Measurements from ENCODE around the gene KCNQ1OT1. TPM values are rescaled to one million over a fixed set of nuclear protein-coding genes. Genes with fewer than 3 reads are reported as not detected.

The KCNQ1OT1 gene
- total RNA-seq, 3 donors from 2014 or later: 0.18 to 0.20 (median 0.19) TPM

DNA sequence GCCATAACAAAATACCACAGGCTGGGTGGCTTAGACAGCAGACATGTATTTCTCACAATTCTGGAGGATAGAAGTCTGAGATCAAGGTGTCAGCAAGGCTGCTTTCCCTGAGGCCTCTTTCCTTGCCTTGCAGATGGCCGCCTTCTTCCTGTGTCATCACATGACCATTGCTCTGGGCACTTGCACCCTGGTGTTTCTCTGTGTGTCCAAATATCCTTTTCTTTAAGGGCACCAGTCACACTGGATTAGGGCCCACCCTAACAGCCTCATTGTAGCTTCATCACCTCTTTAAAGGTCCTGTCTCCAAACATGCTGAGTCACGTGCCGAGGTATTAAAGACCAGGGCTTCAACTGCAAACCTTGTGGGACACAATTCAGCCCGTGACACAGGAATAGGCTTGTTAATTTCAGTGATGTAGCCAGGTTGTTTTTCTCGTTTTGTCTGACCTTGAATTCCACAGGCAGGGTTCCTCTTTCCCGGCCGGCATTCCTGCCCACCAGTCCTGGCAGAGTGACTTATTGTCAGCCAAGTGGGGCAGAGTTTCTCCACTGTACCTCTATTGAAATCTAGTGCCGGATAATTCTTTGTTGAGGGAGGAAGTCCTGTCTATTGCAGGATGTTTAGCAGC is 100.1 kb downstream of the KCNQ1OT1 start:
- DNase-seq (no peak), ATAC-seq (no peak)
- Mint-ChIP-seq H3K36me3 (ENCODE audit: insufficient read depth) (peaks cover 19% of the 10 kb centered on the region), H3K4me3 (no peak overlapping the region), H3K27me3 (ENCODE audit: low read depth) (no peaks in the 10 kb centered on the region), H3K9me3 (peaks cover 13% of the 10 kb centered on the region), H3K4me1 (ENCODE audit: low read depth) (no peaks in the 10 kb centered on the region)

DNA sequence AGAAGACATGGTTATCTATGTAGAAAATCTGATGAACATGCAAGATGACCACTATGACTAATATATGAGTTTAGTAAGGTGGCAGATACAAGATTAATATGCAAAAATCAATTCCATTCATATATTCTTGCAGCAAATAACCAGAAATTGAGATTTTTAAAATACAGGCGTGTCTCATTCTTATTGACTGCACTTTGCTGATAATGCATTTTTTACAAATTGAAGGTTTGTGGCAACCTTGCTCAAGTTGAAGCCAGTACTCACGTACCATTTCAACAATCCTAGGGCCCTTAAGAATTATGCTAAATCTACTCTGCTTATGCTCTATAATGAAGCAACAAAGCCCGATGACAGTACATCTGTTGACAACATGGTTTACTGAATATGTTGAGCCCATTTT is 104.6 kb downstream of the KCNQ1OT1 start:
- H3K4me1 Mint-ChIP-seq (ENCODE audit: low read depth): no peaks in the 10 kb centered on the region
- no peak for ATAC-seq
- peaks cover 33% of the 10 kb centered on the region for H3K36me3 Mint-ChIP-seq (ENCODE audit: insufficient read depth)
- H3K27me3 Mint-ChIP-seq (ENCODE audit: low read depth): no peaks in the 10 kb centered on the region
- peaks cover 21% of the 10 kb centered on the region for H3K9me3 Mint-ChIP-seq
- no peak for DNase-seq
- no peak overlapping the region for H3K4me3 Mint-ChIP-seq

DNA sequence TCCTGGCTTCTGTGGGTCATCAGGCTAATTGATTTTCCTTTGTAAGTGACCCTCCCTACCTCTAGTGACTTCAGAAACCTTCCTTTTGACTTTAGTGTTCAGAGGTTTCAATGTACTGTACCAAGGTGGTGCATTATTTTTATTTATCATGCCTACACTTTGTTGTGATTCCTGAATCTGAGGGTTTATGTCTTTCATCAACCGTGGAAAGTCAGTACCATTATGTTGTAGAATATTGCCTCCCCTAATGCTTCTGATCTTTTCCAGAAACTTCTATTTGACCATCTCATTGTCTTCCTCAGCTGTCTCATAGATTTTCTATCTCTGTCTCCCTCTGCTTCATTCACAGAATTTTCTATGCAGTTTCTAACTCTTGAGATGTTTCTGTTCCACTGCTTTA is 105.5 kb downstream of the KCNQ1OT1 start:
- H3K27me3 Mint-ChIP-seq (ENCODE audit: low read depth): no peaks in the 10 kb centered on the region
- DNase-seq (no peak), ATAC-seq (no peak)
- H3K4me3 Mint-ChIP-seq: no peak overlapping the region
- H3K9me3 Mint-ChIP-seq: peaks cover 21% of the 10 kb centered on the region
- H3K4me1 Mint-ChIP-seq (ENCODE audit: low read depth): no peaks in the 10 kb centered on the region
- H3K36me3 Mint-ChIP-seq (ENCODE audit: insufficient read depth): peaks cover 31% of the 10 kb centered on the region

DNA sequence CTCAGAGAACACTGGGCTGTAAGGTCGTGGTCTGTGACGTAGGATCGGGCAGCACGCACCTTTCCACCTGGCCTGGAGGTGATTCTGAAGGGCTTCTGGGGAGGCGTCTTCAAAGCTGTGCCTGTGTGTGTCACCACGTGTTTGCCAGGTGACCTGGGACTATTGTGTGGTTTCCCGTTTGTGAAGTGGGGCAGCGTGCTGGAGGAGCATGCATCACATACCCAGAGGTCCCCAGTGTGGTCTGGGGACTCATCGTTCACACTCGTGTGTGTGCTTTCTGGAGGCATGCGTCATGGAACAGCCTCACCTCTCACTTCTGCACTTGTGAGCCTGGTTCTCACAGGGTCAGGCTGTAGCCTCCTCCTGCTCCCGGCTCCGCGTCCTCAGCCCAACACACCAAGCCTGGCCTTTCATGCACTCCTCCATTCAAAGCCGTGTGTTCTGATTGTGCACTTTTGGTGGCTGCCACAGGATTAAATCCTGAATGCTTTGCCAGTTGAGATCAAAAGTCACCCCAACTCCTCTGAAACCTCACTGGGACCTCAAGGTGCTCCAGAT is 106.3 kb downstream of the KCNQ1OT1 start:
- no peaks in the 10 kb centered on the region for H3K27me3 Mint-ChIP-seq (ENCODE audit: low read depth)
- DNase-seq (no peak), ATAC-seq (no peak)
- H3K36me3 Mint-ChIP-seq (ENCODE audit: insufficient read depth): peaks cover 31% of the 10 kb centered on the region
- H3K4me3 Mint-ChIP-seq: no peak overlapping the region
- H3K9me3 Mint-ChIP-seq: peaks cover 21% of the 10 kb centered on the region
- H3K4me1 Mint-ChIP-seq (ENCODE audit: low read depth): no peaks in the 10 kb centered on the region

DNA sequence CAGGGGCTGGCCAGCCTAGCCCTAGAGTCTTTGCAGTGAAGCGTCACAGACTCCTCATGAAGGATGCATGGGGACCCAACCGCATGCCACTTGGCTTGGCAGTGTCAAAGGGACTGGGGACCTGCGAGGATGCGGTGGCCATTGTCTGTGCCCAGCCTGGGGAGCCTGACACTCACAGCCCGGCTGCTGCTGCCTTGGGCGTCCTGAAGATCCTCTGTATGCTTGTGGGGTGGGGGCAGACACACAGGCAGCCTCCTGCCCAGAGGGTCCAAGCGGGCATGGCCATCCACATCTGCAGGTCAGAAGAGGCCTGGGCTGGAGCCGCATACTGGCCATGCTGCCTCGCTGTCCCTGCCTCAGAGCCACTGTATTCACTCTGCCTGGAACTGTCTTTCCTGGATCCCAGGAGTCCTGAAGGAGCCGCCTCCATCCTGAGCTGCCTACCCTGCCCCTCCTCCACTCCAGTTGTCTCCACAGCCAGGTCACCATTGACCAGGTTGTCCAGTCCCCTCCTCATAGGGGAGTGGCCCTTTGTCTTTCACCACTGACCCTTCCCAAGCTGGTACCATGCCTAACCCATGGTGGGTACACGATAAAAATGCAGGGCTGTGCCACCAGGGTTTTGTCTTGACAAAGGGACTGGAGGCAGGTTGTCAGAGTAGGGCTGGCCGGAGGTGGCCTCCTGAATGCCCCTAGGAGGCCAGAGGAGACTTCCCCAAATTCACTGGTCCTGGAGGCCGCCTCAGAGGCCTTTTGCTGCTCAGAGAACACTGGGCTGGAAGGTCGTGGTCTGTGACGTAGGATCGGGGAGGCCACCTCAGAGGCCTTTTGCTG is 107.0 kb downstream of the KCNQ1OT1 start:
- DNase-seq: no peak
- no peaks in the 10 kb centered on the region for H3K4me1 Mint-ChIP-seq (ENCODE audit: low read depth)
- peaks cover 29% of the 10 kb centered on the region for H3K36me3 Mint-ChIP-seq (ENCODE audit: insufficient read depth)
- H3K9me3 Mint-ChIP-seq: peaks cover 18% of the 10 kb centered on the region
- H3K4me3 Mint-ChIP-seq: no peak overlapping the region
- ATAC-seq: no peak
- H3K27me3 Mint-ChIP-seq (ENCODE audit: low read depth): no peaks in the 10 kb centered on the region

DNA sequence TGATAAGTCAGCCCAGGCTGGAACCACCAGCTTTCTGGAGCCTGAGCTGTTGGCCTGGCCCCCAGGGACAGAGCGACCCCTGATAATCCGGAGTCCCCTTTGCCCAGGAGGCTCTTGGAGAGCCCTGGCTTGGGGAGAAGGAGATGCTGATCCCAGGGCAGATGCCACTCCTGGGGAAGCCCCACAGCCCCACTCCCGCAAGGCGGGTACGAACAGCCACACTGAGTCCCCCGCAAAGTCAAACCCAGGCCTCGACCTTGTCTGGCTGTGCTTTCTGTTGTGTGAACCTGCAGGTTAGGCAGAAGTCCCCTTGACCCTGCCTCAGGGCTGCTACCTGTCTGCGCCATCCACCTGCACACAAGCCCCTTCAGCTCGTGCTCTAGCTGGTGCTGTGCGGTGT is 108.0 kb downstream of the KCNQ1OT1 start:
- H3K4me1 Mint-ChIP-seq (ENCODE audit: low read depth): no peaks in the 10 kb centered on the region
- no peak overlapping the region for H3K4me3 Mint-ChIP-seq
- ATAC-seq (no peak), DNase-seq (no peak)
- H3K27me3 Mint-ChIP-seq (ENCODE audit: low read depth): no peaks in the 10 kb centered on the region
- H3K36me3 Mint-ChIP-seq (ENCODE audit: insufficient read depth): peaks cover 24% of the 10 kb centered on the region
- H3K9me3 Mint-ChIP-seq: peaks cover 12% of the 10 kb centered on the region

DNA sequence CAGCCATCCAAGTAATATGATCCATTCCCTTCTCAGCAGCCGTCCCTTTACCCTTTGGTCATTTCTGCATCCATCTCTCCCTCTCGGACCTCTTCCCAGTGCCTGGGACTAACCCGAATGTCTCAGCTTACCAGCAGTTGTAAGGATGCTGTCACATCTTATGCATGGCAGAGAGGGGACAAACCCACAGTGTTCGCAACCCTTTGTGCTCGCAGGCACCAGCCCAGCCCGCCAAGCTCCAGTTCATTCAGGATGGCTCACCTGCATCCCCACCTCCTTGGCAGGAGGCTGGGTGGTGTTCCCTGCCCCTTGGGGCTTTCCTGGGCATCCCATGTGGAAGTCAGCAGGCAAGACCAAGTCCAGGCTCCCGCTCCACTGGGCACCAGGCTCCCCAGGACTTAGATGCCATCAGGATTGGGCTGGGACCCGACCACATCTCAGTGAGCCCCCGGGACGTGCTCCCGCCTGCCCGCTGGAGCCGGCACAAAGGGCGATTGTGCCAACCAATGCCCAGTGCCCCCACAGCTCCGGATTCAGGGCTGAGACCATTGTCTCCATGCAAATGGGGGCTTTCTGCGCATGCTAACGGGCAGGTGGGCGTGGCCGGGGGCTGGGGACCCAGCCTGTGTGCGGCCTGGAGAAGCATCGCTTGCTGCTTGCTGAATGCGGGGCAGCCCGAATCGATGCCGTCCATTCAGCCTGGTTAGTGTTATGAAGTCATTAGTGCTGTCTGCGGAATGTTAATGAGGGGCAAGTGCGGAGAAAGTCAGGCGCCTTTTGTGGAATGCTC is 108.6 kb downstream of the KCNQ1OT1 start:
- Mint-ChIP-seq H3K9me3 (peaks cover 8% of the 10 kb centered on the region), H3K4me1 (ENCODE audit: low read depth) (no peaks in the 10 kb centered on the region), H3K36me3 (ENCODE audit: insufficient read depth) (peaks cover 22% of the 10 kb centered on the region), H3K4me3 (no peak overlapping the region), H3K27me3 (ENCODE audit: low read depth) (no peaks in the 10 kb centered on the region)
- ATAC-seq (no peak), DNase-seq (no peak)

DNA sequence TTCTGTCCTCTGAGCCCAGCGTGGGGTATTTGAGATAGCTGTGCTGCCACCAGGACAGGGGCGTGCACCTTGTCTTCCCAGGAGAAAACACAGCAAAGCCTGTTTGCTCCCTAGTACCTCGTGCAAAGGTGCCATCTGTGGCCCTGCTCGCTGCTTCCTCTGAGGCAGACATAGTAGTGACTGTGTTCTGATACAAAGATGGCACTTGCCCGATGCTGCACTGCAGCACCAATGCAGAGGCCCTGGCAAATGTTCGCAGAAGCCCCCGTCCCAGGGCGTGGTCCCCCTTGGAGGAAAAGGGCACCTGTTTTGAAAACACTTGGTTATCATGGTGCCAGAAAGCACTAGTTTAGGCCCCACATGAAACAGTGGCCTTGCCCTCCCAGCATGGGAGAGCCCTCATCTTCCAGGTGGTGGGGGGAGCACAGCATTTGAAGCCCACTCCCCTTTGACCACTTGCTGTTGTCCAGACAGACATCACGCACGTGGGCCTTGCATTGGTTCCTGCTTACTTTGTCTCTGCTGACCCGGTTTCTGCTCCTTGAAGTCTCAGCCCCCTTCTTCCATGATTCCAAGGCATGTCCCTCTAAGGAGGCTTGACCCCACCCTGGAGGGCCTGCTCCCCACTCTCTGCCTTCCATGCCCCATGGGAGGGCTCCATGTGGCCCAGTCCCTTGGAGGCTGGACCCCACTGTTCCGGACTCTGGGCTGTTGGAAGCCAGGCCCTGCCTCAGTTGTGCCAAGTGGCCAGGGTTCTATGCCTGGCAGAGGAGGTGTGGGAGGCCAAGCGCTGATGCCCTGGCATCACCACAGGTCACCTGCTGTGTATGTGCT is 109.4 kb downstream of the KCNQ1OT1 start:
- H3K4me1 Mint-ChIP-seq (ENCODE audit: low read depth): no peaks in the 10 kb centered on the region
- DNase-seq: no peak
- no peak for ATAC-seq
- no peaks in the 10 kb centered on the region for H3K27me3 Mint-ChIP-seq (ENCODE audit: low read depth)
- H3K9me3 Mint-ChIP-seq: peaks cover 8% of the 10 kb centered on the region
- no peak overlapping the region for H3K4me3 Mint-ChIP-seq
- H3K36me3 Mint-ChIP-seq (ENCODE audit: insufficient read depth): peaks cover 19% of the 10 kb centered on the region

DNA sequence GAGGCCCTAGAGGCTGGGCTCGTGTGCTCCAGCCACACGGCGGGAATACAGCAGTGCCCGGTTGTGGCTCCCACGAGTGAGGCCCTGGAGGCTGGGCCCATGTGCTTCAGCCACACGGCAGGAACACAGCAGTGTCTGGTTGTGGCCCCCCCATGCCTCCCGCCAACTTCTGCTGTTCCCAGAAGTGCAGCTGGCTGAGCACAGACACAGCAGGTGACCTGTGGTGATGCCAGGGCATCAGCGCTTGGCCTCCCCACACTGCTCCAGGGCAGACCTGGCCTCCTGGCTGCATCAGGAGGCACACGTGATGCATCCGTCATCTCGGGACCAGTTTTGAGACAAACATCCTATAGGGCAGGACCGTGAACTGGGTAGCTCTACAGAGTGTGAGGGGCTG is 110.3 kb downstream of the KCNQ1OT1 start:
- no peak for ATAC-seq
- no peaks in the 10 kb centered on the region for H3K4me1 Mint-ChIP-seq (ENCODE audit: low read depth)
- H3K27me3 Mint-ChIP-seq (ENCODE audit: low read depth): no peaks in the 10 kb centered on the region
- H3K4me3 Mint-ChIP-seq: no peak overlapping the region
- H3K9me3 Mint-ChIP-seq: peaks cover 8% of the 10 kb centered on the region
- peaks cover 16% of the 10 kb centered on the region for H3K36me3 Mint-ChIP-seq (ENCODE audit: insufficient read depth)
- peak; percentile 3 for DNase-seq

DNA sequence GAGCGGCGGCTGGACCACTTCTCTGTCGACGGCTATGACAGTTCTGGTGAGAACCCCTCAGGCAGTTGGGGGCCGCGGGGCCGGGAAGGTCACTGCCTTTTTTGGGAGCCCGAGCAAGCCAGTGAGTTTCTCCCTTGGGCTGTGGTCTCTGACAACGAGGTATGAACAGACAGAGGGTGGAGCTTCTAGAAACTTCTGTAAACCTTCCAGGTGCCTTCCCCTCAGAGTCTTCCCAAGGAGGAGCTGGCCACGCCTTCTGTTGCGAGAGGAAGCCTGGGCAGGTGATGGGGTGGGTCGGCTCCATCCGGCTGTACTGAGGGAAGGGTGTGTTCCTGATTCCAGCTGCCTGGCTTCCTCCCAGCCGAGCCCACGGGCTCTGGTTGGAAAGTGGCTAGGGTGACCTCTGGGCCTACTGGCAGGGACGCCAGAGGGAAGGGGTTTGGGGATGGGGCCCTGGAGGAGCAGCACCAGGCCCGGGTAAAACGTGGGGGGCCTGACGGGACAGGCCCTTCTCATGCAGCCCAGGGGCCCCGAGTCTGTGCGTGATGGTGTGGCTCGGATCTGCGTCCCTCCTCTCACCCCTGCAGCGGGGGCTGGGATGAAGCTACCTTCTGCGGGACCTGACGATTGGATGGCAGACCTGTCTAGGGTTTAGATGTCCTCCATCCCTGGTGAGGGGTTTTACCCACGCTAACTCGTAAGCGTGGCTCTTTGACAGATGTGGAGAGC is 110.8 kb downstream of the KCNQ1OT1 start:
- Mint-ChIP-seq H3K4me3 (no peak overlapping the region), H3K27me3 (ENCODE audit: low read depth) (no peaks in the 10 kb centered on the region), H3K36me3 (ENCODE audit: insufficient read depth) (peaks cover 12% of the 10 kb centered on the region), H3K9me3 (peaks cover 2% of the 10 kb centered on the region), H3K4me1 (ENCODE audit: low read depth) (no peaks in the 10 kb centered on the region)
- ATAC-seq (no peak), DNase-seq (no peak)

DNA sequence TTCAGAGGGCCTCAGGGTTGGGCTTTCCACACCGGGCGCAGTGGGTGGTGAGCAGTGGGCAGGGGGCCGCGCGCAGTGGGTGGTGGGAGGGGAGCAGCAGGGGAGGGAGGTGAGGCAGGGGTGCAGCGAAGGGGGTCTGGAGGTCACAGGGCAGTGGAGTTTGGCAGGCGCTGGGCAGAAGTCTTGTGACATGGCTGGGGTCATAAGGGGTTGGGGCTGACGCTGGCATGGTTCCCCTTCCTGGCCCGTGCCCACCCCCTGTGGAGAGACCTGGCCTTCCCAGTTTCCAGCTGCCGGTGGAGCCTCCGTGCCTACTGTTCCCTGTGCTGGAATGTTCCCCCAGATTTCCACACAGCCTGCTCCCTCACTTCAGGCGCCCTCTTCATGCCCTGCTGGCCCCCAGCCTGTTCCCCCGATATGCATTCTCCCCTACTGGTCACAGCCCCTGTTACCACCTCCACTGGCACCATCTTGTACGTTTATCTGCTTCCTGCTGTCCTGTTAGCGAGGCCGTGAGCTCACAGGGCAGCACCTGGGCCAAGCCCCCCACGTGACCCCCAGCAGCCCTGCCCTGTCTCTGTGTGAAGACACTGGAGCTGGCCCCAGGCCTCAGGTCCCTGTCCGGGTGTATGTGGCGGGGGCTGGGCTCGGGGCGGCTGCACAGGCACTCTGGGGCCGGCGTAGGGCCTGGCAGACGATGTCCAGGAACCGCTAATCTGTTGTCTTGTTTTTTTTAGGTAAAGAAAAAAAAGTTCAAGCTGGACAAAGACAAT is 111.6 kb downstream of the KCNQ1OT1 start:
- ATAC-seq (no peak), DNase-seq (no peak)
- Mint-ChIP-seq H3K4me3 (no peak overlapping the region), H3K27me3 (ENCODE audit: low read depth) (no peaks in the 10 kb centered on the region), H3K4me1 (ENCODE audit: low read depth) (no peaks in the 10 kb centered on the region), H3K36me3 (ENCODE audit: insufficient read depth) (peaks cover 8% of the 10 kb centered on the region), H3K9me3 (no peaks in the 10 kb centered on the region)

DNA sequence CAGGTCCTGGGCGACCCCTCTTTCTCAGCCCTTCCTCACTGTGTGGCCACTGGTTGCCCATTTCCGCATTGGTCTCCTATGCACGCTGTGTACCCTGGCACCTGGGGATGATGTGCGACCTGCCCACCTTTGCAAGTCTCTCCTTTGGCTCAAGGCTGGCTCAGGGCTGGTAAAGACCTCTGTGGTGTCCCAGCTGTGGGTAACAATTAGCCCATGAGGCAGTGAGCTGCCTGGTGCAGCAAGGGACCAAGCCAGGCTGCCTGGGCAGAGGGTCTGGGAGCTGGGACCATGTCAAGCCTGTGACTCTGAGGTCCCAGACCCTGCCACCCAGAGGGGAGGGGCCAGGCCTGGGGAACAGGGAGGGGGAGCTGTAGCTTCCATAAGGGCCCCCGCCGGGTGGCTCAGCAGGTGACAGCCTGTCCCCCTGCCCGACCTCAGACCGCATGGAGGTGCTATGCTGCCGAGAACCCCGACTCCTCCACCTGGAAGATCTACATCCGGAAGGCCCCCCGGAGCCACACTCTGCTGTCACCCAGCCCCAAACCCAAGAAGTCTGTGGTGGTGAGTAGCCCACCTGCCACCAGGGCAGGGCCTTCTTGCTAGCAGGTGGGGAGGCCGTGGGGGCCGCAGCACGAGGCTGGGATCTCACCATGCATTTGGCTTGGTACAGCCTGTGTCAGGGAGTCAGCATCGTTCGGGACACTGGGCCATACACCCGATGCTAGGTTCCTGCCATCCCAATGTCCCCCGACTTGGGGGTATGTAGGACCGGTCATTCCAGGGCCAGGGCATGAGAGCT is 112.5 kb downstream of the KCNQ1OT1 start:
- peak; percentile 3 for DNase-seq
- no peak for ATAC-seq
- no peak overlapping the region for H3K4me3 Mint-ChIP-seq
- H3K4me1 Mint-ChIP-seq (ENCODE audit: low read depth): no peaks in the 10 kb centered on the region
- H3K36me3 Mint-ChIP-seq (ENCODE audit: insufficient read depth): peaks cover 5% of the 10 kb centered on the region
- H3K9me3 Mint-ChIP-seq: no peaks in the 10 kb centered on the region
- H3K27me3 Mint-ChIP-seq (ENCODE audit: low read depth): no peaks in the 10 kb centered on the region
